Chondrocyte (in vitro differentiated cells): ENCODE results near the gene OR6M1. TPM values are rescaled to one million over a fixed set of nuclear protein-coding genes. Genes with fewer than 3 reads are reported as not detected.

Experiments
- DNase-seq: peaks from one replicate; pipeline ENCODE4 v3.0.0; 2021; ENCODE audit warnings: mixed read lengths, low spot score
- H3K27ac Mint-ChIP-seq: one replicate; pipeline ENCODE4 v1.8.0; 2021; ENCODE audit warnings: mild to moderate bottlenecking, moderate library complexity, mixed read lengths; ENCODE audit not compliant: unreplicated experiment
- H3K27me3 Mint-ChIP-seq: 2 replicates; pipeline ENCODE4 v1.8.0; 2021; ENCODE audit warnings: low read depth, mixed read lengths
- H3K36me3 Mint-ChIP-seq: 2 replicates; pipeline ENCODE4 v1.8.0; 2021; ENCODE audit warnings: low read depth, mixed read lengths
- H3K4me1 Mint-ChIP-seq: 2 replicates; pipeline ENCODE4 v1.8.0; 2021; ENCODE audit warnings: low read depth, mild to moderate bottlenecking, mixed read lengths
- H3K4me3 Mint-ChIP-seq: one replicate; pipeline ENCODE4 v1.8.0; 2021; ENCODE audit warnings: mild to moderate bottlenecking, moderate library complexity, mixed read lengths; ENCODE audit not compliant: unreplicated experiment
- H3K9me3 Mint-ChIP-seq: 2 replicates; pipeline ENCODE4 v1.8.0; 2021; ENCODE audit warnings: low read depth, mixed read lengths
- total RNA-seq: library from RNA; stranded (reverse); gene quantifications from 3 replicates; pipeline ENCODE4 v1.2.1, GENCODE V29; 2021
- TF ChIP-seq, protein P1 (sequence below): fragments of 200-600 bp; sonication (generic); IDR thresholded peaks from 2 replicates; pipeline ENCODE4 v1.5.0; 2021; ENCODE audit warnings: antibody characterized with exemption, mild to moderate bottlenecking, moderate library complexity

The OR6M1 gene
- total RNA-seq, 1 donor from 2014 or later, result not detected

GRCh38 chr11:123773959-123774358, 32.2 kb downstream of the OR6M1 start:
- no peaks in the 10 kb centered on the region for H3K4me1 Mint-ChIP-seq

DNA sequence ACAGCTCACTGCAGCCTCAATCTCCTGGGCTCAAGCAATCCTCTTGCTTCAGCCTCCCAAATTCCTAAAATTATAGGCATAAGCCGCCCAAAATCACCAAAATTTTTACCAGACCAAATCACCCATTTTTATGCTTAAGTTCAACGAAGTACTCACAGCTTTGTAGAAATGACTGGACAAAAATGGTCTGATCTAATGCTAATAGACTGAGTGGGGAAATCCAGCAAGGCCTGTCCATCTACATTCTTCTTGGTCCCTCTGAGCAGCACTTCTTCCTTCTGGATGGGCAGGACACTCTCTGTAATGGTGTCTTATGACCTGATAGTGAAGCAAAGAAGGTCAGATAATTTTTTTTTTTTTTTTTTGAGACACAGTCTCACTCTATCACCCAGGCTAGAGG, 33.1 kb downstream of the OR6M1 start:
- Mint-ChIP-seq H3K27ac (no peak overlapping the region), H3K4me1 (no peaks in the 10 kb centered on the region), H3K9me3 (no peaks in the 10 kb centered on the region), H3K27me3 (peaks cover 11% of the 10 kb centered on the region), H3K36me3 (no peaks in the 10 kb centered on the region), H3K4me3 (no peak overlapping the region)
- TF ChIP-seq, protein P1, sequence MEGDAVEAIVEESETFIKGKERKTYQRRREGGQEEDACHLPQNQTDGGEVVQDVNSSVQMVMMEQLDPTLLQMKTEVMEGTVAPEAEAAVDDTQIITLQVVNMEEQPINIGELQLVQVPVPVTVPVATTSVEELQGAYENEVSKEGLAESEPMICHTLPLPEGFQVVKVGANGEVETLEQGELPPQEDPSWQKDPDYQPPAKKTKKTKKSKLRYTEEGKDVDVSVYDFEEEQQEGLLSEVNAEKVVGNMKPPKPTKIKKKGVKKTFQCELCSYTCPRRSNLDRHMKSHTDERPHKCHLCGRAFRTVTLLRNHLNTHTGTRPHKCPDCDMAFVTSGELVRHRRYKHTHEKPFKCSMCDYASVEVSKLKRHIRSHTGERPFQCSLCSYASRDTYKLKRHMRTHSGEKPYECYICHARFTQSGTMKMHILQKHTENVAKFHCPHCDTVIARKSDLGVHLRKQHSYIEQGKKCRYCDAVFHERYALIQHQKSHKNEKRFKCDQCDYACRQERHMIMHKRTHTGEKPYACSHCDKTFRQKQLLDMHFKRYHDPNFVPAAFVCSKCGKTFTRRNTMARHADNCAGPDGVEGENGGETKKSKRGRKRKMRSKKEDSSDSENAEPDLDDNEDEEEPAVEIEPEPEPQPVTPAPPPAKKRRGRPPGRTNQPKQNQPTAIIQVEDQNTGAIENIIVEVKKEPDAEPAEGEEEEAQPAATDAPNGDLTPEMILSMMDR, result no peak
- DNase-seq, result no peak

More at GRCh38 chr11:123773959-123774358, 32.2 kb downstream of the OR6M1 start:
- no peak overlapping the region for H3K4me3 Mint-ChIP-seq
- no peaks in the 10 kb centered on the region for H3K9me3 Mint-ChIP-seq
- peaks cover 6% of the 10 kb centered on the region for H3K27me3 Mint-ChIP-seq
- no peak for DNase-seq
- no peaks in the 10 kb centered on the region for H3K36me3 Mint-ChIP-seq
- H3K27ac Mint-ChIP-seq, result no peak overlapping the region
- TF ChIP-seq, protein P1, result no peak

- no peak for DNase-seq
These were observed 34.5 kb downstream of the OR6M1 start for GRCh38 chr11:123771664-123772063.

DNA sequence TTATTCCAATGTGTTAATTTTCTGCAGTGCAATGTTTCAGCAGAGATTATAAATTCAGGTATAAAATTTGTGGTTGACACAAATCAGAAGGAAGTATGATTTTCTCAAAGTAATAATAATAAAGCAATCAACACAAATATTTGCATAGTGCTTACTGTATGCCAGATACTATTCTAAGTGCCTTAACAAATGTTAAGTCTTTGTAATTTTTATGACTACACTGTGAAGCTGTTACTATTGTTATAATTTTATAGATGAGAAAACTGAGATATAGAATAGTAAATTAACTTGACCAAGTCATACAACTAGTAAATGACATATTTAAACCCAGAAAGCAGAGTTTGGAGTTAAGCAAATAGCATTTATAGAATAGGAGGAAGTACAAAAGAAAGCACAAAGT, 35.4 kb downstream of the OR6M1 start:
- TF ChIP-seq, protein P1, result no peak
- Mint-ChIP-seq H3K27me3 (peaks cover 14% of the 10 kb centered on the region), H3K36me3 (no peaks in the 10 kb centered on the region), H3K9me3 (no peaks in the 10 kb centered on the region), H3K4me3 (no peak overlapping the region), H3K4me1 (no peaks in the 10 kb centered on the region), H3K27ac (no peak overlapping the region)
- no peak for DNase-seq

More at GRCh38 chr11:123771664-123772063, 34.5 kb downstream of the OR6M1 start:
- H3K27me3 Mint-ChIP-seq, result peaks cover 11% of the 10 kb centered on the region
- TF ChIP-seq, protein P1, result no peak
- H3K4me1 Mint-ChIP-seq, result no peaks in the 10 kb centered on the region
- no peaks in the 10 kb centered on the region for H3K36me3 Mint-ChIP-seq
- no peaks in the 10 kb centered on the region for H3K9me3 Mint-ChIP-seq
- H3K27ac Mint-ChIP-seq, result no peak overlapping the region
- H3K4me3 Mint-ChIP-seq, result no peak overlapping the region

GRCh38 chr11:123765601-123766000, 40.5 kb downstream of the OR6M1 start:
- no peaks in the 10 kb centered on the region for H3K36me3 Mint-ChIP-seq
- H3K4me1 Mint-ChIP-seq, result no peaks in the 10 kb centered on the region
- TF ChIP-seq, protein P1, result no peak
- H3K4me3 Mint-ChIP-seq, result no peak overlapping the region
- peaks cover 9% of the 10 kb centered on the region for H3K27me3 Mint-ChIP-seq
- H3K27ac Mint-ChIP-seq, result no peak overlapping the region
- peaks cover 16% of the 10 kb centered on the region for H3K9me3 Mint-ChIP-seq
- DNase-seq, result no peak
